ENCODE results near the gene CAMTA2. TPM values are rescaled to one million over a fixed set of nuclear protein-coding genes. Genes with fewer than 3 reads are reported as not detected.

Gene CAMTA2
- total RNA-seq = 15.6 and 36.6 TPM in 2 replicates

GRCh38 chr17:4986951-4987766, at the start of gene CAMTA2:
Gene CAMTA2 (minus strand): TSS chr17:4987675. CDS start chr17:4986222, 1,453 bp downstream.

GRCh38 chr17:5035315-5035714, 47.8 kb upstream of the CAMTA2 start, which contains the start of gene SLC52A1:
Gene SLC52A1 (minus strand): TSS chr17:5035426. CDS start chr17:5034606, 820 bp downstream.

GRCh38 chr17:4997302-4998026, 10.0 kb upstream of the CAMTA2 start, which contains the start of the genes INCA1 and KIF1C:
Gene INCA1 (minus strand): TSS chr17:4997522. CDS start chr17:4994437, 3,085 bp downstream.
Gene KIF1C (plus strand): TSS chr17:4997950. CDS start chr17:5000247, 2,297 bp downstream.

GRCh38 chr17:4967539-4968485, 19.7 kb downstream of the CAMTA2 start, which contains the start of gene SPAG7:
Gene SPAG7 (minus strand): TSS chr17:4967817. CDS start chr17:4967804, 13 bp downstream.

GRCh38 chr17:4950746-4951204, 36.7 kb downstream of the CAMTA2 start, which contains the start of gene ENO3:
Gene ENO3 (plus strand): TSS chr17:4951119. CDS start chr17:4951830, 711 bp downstream.

GRCh38 chr17:4948166-4948930, 39.1 kb downstream of the CAMTA2 start, which contains the start of gene PFN1:
Gene PFN1 (minus strand): TSS chr17:4948530. CDS start chr17:4948394, 136 bp downstream.

GRCh38 chr17:4939796-4940554, 47.5 kb downstream of the CAMTA2 start, which contains the start of the genes RNF167 and SLC25A11:
Gene RNF167 (plus strand): TSS chr17:4940268. CDS start chr17:4940910, 642 bp downstream.
Gene SLC25A11 (minus strand): TSS chr17:4940046. CDS start chr17:4939910, 136 bp downstream.

GRCh38 chr17:4931963-4932362, 55.5 kb downstream of the CAMTA2 start, which contains the start of gene GP1BA:
Gene GP1BA (plus strand): TSS chr17:4932277. CDS start chr17:4932605, 328 bp downstream.

Other genes starting within 250 kb of the CAMTA2 start
- gene ZMYND15, start 247.8 kb downstream of the CAMTA2 start, total RNA-seq = 0.29 TPM in 1 of 2 replicates, not detected in the other
- gene CXCL16, start 247.7 kb downstream of the CAMTA2 start, total RNA-seq = 1.2 and 1.7 TPM in 2 replicates
- gene TM4SF5, start 215.8 kb downstream of the CAMTA2 start, total RNA-seq = not detected in 2 replicates
- not detected in 2 replicates for gene VMO1, start 201.3 kb downstream of the CAMTA2 start, total RNA-seq
- not detected in 2 replicates for gene GLTPD2, start 198.7 kb downstream of the CAMTA2 start, total RNA-seq
- gene PSMB6, start 191.5 kb downstream of the CAMTA2 start, total RNA-seq = 350 and 452 TPM in 2 replicates
- gene PLD2, start 180.5 kb downstream of the CAMTA2 start, total RNA-seq = 19.8 and 28.3 TPM in 2 replicates
- 22.2 and 26.2 TPM in 2 replicates for gene MINK1, start 154.3 kb downstream of the CAMTA2 start, total RNA-seq
- 4.3 and 5.7 TPM in 2 replicates for gene C17orf107, start 88.1 kb downstream of the CAMTA2 start, total RNA-seq
- gene CHRNE, start 84.6 kb downstream of the CAMTA2 start, total RNA-seq = 0.35 and 0.86 TPM in 2 replicates
- gene GP1BA, start 55.4 kb downstream of the CAMTA2 start, total RNA-seq = not detected in 2 replicates
- gene SLC25A11, start 47.6 kb downstream of the CAMTA2 start, total RNA-seq = 61.9 and 65.2 TPM in 2 replicates
- 64.3 and 64.5 TPM in 2 replicates for gene RNF167, start 47.4 kb downstream of the CAMTA2 start, total RNA-seq
- gene PFN1, start 39.1 kb downstream of the CAMTA2 start, total RNA-seq = 1,248 and 1,319 TPM in 2 replicates
- gene ENO3, start 36.6 kb downstream of the CAMTA2 start, total RNA-seq = 3.4 TPM in 1 of 2 replicates, not detected in the other
- 60.0 and 64.9 TPM in 2 replicates for gene SPAG7, start 19.9 kb downstream of the CAMTA2 start, total RNA-seq
- under 0.01 and 0.53 TPM in 2 replicates for gene INCA1, start 9.8 kb upstream of the CAMTA2 start, total RNA-seq
- 49.3 and 54.8 TPM in 2 replicates for gene KIF1C, start 10.3 kb upstream of the CAMTA2 start, total RNA-seq
- gene SLC52A1, start 47.8 kb upstream of the CAMTA2 start, total RNA-seq = 0.29 and 0.71 TPM in 2 replicates
- gene ZFP3, start 90.8 kb upstream of the CAMTA2 start, total RNA-seq = 0.89 and 1.7 TPM in 2 replicates
- 3.5 and 6.6 TPM in 2 replicates for gene ZNF232, start 124.2 kb upstream of the CAMTA2 start, total RNA-seq
- gene USP6, start 128.4 kb upstream of the CAMTA2 start, total RNA-seq = 0.18 TPM in 1 of 2 replicates, not detected in the other
- 0.29 and 1.6 TPM in 2 replicates for gene ZNF594, start 204.2 kb upstream of the CAMTA2 start, total RNA-seq
- not detected in 2 replicates for gene SCIMP, start 247.2 kb upstream of the CAMTA2 start, total RNA-seq

Data from myometrial cell (primary cell).